ENCODE measurements around the gene EID1. TPM values are rescaled to one million over a fixed set of nuclear protein-coding genes. Genes with fewer than 3 reads are reported as not detected.

EID1 gene
- total RNA-seq, 1 experiment from 2014 or later, result 102 TPM

DNA sequence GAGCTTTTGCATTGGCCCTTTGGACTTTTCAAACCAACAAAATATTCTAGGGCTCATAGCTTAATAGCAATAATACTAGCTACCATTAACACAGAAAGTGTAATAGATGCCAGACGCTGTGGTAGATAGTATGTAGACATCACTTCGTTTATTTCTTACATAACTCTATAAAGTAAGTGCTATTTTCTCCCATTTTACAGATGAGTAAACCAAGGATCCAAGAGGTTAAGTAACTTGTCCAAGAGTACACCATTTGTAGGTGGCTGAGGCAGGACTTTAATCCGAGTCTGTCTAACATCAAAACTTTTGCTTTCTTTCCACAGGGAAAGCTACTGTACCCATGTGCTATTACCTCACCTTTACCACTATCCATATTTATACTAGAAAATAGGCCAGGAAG lies 12.0 kb downstream of the EID1 start:
- POLR2A ChIA-PET, result no interaction called here
- Histone ChIP-seq H3K27me3 (ENCODE audit: control insufficient read depth, insufficient read depth, low read length) (no peaks in the 10 kb centered on the region), H3K9me3 (ENCODE audit: control insufficient read depth, insufficient read depth, low read depth, low read length) (no peaks in the 10 kb centered on the region), H3K27ac (ENCODE audit: low read length) (no peak overlapping the region), H3K4me1 (ENCODE audit: control insufficient read depth, insufficient read depth, low read length) (no peaks in the 10 kb centered on the region), H3K36me3 (ENCODE audit: control insufficient read depth, insufficient read depth, low read length) (no peaks in the 10 kb centered on the region), H3K4me3 (ENCODE audit: low read depth in 2 of 2, low read length in 2 of 2) (no peak overlapping the region)
- in situ Hi-C loops (cut with HindIII; ENCODE audit: low pct_unique_long_range_greater_than_20kb, low sequenced_read_pairs), result no loop called here
- no TSS peak for BruUV-seq (replicated peaks)
- no peak for TF ChIP-seq TCF7L2 (IDR thresholded peaks at IDR 0.05; ENCODE audit: low read depth, low read length)
- TF ChIP-seq, protein P1, sequence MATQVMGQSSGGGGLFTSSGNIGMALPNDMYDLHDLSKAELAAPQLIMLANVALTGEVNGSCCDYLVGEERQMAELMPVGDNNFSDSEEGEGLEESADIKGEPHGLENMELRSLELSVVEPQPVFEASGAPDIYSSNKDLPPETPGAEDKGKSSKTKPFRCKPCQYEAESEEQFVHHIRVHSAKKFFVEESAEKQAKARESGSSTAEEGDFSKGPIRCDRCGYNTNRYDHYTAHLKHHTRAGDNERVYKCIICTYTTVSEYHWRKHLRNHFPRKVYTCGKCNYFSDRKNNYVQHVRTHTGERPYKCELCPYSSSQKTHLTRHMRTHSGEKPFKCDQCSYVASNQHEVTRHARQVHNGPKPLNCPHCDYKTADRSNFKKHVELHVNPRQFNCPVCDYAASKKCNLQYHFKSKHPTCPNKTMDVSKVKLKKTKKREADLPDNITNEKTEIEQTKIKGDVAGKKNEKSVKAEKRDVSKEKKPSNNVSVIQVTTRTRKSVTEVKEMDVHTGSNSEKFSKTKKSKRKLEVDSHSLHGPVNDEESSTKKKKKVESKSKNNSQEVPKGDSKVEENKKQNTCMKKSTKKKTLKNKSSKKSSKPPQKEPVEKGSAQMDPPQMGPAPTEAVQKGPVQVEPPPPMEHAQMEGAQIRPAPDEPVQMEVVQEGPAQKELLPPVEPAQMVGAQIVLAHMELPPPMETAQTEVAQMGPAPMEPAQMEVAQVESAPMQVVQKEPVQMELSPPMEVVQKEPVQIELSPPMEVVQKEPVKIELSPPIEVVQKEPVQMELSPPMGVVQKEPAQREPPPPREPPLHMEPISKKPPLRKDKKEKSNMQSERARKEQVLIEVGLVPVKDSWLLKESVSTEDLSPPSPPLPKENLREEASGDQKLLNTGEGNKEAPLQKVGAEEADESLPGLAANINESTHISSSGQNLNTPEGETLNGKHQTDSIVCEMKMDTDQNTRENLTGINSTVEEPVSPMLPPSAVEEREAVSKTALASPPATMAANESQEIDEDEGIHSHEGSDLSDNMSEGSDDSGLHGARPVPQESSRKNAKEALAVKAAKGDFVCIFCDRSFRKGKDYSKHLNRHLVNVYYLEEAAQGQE (IDR thresholded peaks at IDR 0.05; ENCODE audit: insufficient read depth in 1 of 2, low read depth in 2 of 2, low read length in 1 of 2), result no peak
- TF ChIP-seq POLR2AphosphoS5 (IDR thresholded peaks at IDR 0.05; ENCODE audit: low read depth, low read length), result no peak
- TF ChIP-seq, protein P2, sequence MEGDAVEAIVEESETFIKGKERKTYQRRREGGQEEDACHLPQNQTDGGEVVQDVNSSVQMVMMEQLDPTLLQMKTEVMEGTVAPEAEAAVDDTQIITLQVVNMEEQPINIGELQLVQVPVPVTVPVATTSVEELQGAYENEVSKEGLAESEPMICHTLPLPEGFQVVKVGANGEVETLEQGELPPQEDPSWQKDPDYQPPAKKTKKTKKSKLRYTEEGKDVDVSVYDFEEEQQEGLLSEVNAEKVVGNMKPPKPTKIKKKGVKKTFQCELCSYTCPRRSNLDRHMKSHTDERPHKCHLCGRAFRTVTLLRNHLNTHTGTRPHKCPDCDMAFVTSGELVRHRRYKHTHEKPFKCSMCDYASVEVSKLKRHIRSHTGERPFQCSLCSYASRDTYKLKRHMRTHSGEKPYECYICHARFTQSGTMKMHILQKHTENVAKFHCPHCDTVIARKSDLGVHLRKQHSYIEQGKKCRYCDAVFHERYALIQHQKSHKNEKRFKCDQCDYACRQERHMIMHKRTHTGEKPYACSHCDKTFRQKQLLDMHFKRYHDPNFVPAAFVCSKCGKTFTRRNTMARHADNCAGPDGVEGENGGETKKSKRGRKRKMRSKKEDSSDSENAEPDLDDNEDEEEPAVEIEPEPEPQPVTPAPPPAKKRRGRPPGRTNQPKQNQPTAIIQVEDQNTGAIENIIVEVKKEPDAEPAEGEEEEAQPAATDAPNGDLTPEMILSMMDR (IDR thresholded peaks at IDR 0.05), result no peak
- no peak for TF ChIP-seq SIN3A (IDR thresholded peaks at IDR 0.05; ENCODE audit: borderline replicate concordance, insufficient read depth, low read depth, low read length)
- no peak for DNase-seq (ENCODE audit: low read depth, low spot score)
- intact Hi-C loops (cut with micrococcal nuclease; ENCODE audit: unreplicated experiment), result no loop called here
- CTCF ChIA-PET, result no interaction called here
- ATAC-seq, result no peak

DNA sequence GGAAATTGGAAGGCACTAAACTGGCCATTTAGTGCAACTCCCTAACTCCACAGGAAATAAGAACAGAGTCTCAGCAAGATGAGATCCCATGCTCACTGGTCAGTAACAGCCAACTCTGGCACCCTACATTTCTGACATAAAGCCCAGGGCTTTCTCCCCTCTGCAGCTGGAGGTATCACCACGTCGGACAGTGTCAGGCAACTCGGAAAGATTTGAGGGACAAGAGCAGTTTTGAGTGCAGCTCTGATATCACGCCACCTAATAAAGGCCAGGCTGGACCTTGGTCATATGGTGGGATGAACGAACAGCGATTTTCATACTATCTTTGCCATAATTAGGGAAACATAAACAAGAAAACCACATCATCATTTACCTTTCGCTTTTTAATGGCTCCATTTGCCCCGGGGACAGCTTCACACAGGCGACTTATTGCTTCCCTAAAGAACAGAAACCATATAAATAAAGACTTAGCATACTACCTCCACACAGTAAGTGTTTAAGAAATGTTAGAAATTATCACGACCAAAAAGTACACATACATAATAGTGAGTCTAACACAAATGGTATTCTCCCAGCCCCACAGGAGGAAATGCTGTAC lies 12.5 kb downstream of the EID1 start:
- DNase-seq (ENCODE audit: low read depth, low spot score) (no peak), ATAC-seq (peak; percentile 56)
- Histone ChIP-seq H3K4me1 (ENCODE audit: control insufficient read depth, insufficient read depth, low read length) (no peaks in the 10 kb centered on the region), H3K27ac (ENCODE audit: low read length) (no peak overlapping the region), H3K27me3 (ENCODE audit: control insufficient read depth, insufficient read depth, low read length) (no peaks in the 10 kb centered on the region), H3K9me3 (ENCODE audit: control insufficient read depth, insufficient read depth, low read depth, low read length) (no peaks in the 10 kb centered on the region), H3K4me3 (ENCODE audit: low read depth in 2 of 2, low read length in 2 of 2) (no peak overlapping the region), H3K36me3 (ENCODE audit: control insufficient read depth, insufficient read depth, low read length) (no peaks in the 10 kb centered on the region)
- CTCF ChIA-PET, result no interaction called here
- POLR2A ChIA-PET, result no interaction called here
- intact Hi-C loops (cut with micrococcal nuclease; ENCODE audit: unreplicated experiment) (no loop called here), in situ Hi-C loops (cut with HindIII; ENCODE audit: low pct_unique_long_range_greater_than_20kb, low sequenced_read_pairs) (no loop called here)
- no TSS peak for BruUV-seq (replicated peaks)
- TF ChIP-seq POLR2AphosphoS5 (IDR thresholded peaks at IDR 0.05; ENCODE audit: low read depth, low read length) (no peak), SIN3A (IDR thresholded peaks at IDR 0.05; ENCODE audit: borderline replicate concordance, insufficient read depth, low read depth, low read length) (no peak), TCF7L2 (IDR thresholded peaks at IDR 0.05; ENCODE audit: low read depth, low read length) (no peak)
- TF ChIP-seq, protein P1 (IDR thresholded peaks at IDR 0.05; ENCODE audit: insufficient read depth in 1 of 2, low read depth in 2 of 2, low read length in 1 of 2), result no peak
- TF ChIP-seq, protein P2 (IDR thresholded peaks at IDR 0.05), result no peak
